HepG2 (cell line): ENCODE results near the gene UBR4. TPM values are rescaled to one million over a fixed set of nuclear protein-coding genes. Genes with fewer than 3 reads are reported as not detected.
A peak's percentile ranks its signal among the peaks of the same experiment; 100 is the strongest.

Source experiments
- ARID5B ChIP-seq: IDR thresholded peaks from 2 replicates; pipeline ENCODE4 v1.4.0; 2020; ENCODE audit warnings: mild to moderate bottlenecking, missing genetic modification reagents
- DR1 ChIP-seq: sonication (generic); formaldehyde crosslinking; IDR thresholded peaks from 2 replicates; pipeline ENCODE4 v1.8.0; 2021; ENCODE audit warnings: mild to moderate bottlenecking, missing genetic modification reagents, inconsistent platforms
- HNF1A ChIP-seq, 2 experiments: sonication (generic) in 1 of 2; formaldehyde crosslinking in 1 of 2; IDR thresholded peaks; 2 replicates each; pipeline versions ENCODE4 v1.4.0 to v1.6.1; 2016 to 2020; ENCODE audit warnings: borderline replicate concordance in 1 of 2, low read depth in 1 of 2, mild to moderate bottlenecking in 1 of 2, missing genetic modification reagents in 1 of 2
- MTA1 ChIP-seq: sonication (generic); formaldehyde crosslinking; IDR thresholded peaks from 2 replicates; pipeline ENCODE4 v1.4.0; 2020; ENCODE audit warnings: missing genetic modification reagents, mild to moderate bottlenecking, borderline replicate concordance
- PAXIP1 ChIP-seq: sonication (generic); formaldehyde crosslinking; conservative IDR thresholded peaks from 2 replicates; pipeline ENCODE4 v1.4.0; 2020; ENCODE audit warnings: mild to moderate bottlenecking, missing genetic modification reagents, moderate library complexity
- PPARG ChIP-seq: conservative IDR thresholded peaks from 2 replicates; pipeline ENCODE4 v1.6.1; 2016; ENCODE audit warnings: missing biosample characterization, missing genetic modification reagents
- PRDM15 ChIP-seq: sonication (generic); formaldehyde crosslinking; IDR thresholded peaks from 2 replicates; pipeline ENCODE4 v1.4.0; 2020; ENCODE audit warnings: missing genetic modification reagents
- ZNF501 ChIP-seq: sonication (generic); formaldehyde crosslinking; IDR thresholded peaks from 2 replicates; pipeline ENCODE4 v1.5.1; 2020; ENCODE audit warnings: mild to moderate bottlenecking, moderate library complexity, missing genetic modification reagents
- ZNF605 ChIP-seq: sonication (generic); formaldehyde crosslinking; IDR thresholded peaks from 2 replicates; pipeline ENCODE4 v1.8.0; 2022; ENCODE audit warnings: mild to moderate bottlenecking, missing genetic modification reagents
- ZNF839 ChIP-seq: sonication (generic); formaldehyde crosslinking; IDR thresholded peaks from 2 replicates; pipeline ENCODE4 v1.4.0; 2020; ENCODE audit warnings: missing genetic modification reagents, mild to moderate bottlenecking, borderline replicate concordance
- polyA plus RNA-seq, 8 experiments: library from polyadenylated mRNA; depleted of rRNA in 3 of 8; stranded (reverse) in 7 of 8; unstranded in 1 of 8; fragments of >200 nt; fragmentation: Illumina TruSeq in 4 of 8; extraction: Trizol in 4 of 8; gene quantifications; 2 replicates each; pipeline versions ENCODE4 v1.2.1 to v1.2.3, GENCODE V29; 2011 to 2016; ENCODE audit warnings: low read depth in 4 of 8, missing spikeins in 1 of 8, mixed read lengths in 1 of 8; ENCODE audit not compliant: insufficient read depth in 1 of 8
- total RNA-seq, 5 experiments: library from RNA; depleted of rRNA; stranded (reverse); fragments of >200 nt; fragmentation: Illumina TruSeq; extraction: Trizol; gene quantifications; 2 replicates each; pipeline ENCODE4 v1.2.3, GENCODE V29; 2016; ENCODE audit warnings: low read depth in 1 of 5

UBR4 gene
- total and polyA plus RNA-seq, 2 of the 13 experiments (the other 11 are each of a cell fraction or from before 2014, with no cell fraction given), result 59.1 to 106 TPM

- TF ChIP-seq HNF1A (IDR thresholded peaks at IDR 0.05; ENCODE audit: low read depth) (peak; percentile 47; the same call in 1 of the 2 replicates), HNF1A (CRISPR knock-in tag; IDR thresholded peaks at IDR 0.05; ENCODE audit: borderline replicate concordance) (peak; percentile 53; the same call in 1 of the 2 replicates), DR1 (no peak), MTA1 (CRISPR knock-in tag) (no peak), PAXIP1 (0 out of 2 replicates have a peak, but pooled peaks have one; percentile 18), ZNF501 (no peak), PPARG (CRISPR knock-in tag) (peak; percentile 84; the same call in 1 of the 2 replicates), ZNF839 (CRISPR knock-in tag) (no peak), ARID5B (CRISPR knock-in tag) (0 out of 2 replicates have a peak, but pooled peaks have one; percentile 13), ZNF605 (CRISPR knock-in tag) (no peak), PRDM15 (CRISPR knock-in tag) (peak; percentile 74)
Measured at GRCh38 chr1:19079541-19080472, 130.3 kb downstream of the UBR4 start (continued).
